ENCODE measurements around the gene MAGEA10.

DNA sequence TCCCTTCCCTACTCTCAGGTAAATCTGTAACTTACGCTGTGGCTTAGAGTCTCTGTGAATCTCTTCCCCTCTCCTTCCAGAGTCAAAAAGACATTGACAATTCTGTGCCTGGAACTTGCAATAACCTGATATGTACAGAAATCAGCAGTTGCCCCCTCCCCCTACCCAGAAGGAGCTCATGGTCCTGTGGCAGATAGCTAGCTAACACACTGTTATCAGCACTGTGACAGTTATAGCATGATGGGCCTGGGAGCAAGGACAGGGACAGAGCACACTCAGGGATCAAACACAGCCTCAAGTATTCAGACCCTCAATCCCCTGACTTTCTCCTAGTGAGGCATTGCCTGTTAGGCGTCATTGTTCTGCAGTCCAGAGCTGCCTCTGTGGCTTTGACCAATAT lies 18.7 kb upstream of the MAGEA10 start:
- TF ChIP-seq CTCF (IDR thresholded peaks at IDR 0.05) = no peak
- TF ChIP-seq POLR2A (IDR thresholded peaks at IDR 0.05) = no peak
- TF ChIP-seq EP300 (IDR thresholded peaks at IDR 0.05) = no peak
